Colon (tissue), 2 donors: ENCODE results near the gene TLE1.

Experiments
- FAIRE-seq: peaks from 2 replicates; lab custom pipeline; 2012; peaks lifted over from hg19 to GRCh38; lab: Jason Lieb, UNC
- donor health status: control.
- donor health status: control.

Gene TLE1

GRCh38 chr9:81543695-81544094, 145.7 kb downstream of the TLE1 start:
- FAIRE-seq, result no peak

DNA sequence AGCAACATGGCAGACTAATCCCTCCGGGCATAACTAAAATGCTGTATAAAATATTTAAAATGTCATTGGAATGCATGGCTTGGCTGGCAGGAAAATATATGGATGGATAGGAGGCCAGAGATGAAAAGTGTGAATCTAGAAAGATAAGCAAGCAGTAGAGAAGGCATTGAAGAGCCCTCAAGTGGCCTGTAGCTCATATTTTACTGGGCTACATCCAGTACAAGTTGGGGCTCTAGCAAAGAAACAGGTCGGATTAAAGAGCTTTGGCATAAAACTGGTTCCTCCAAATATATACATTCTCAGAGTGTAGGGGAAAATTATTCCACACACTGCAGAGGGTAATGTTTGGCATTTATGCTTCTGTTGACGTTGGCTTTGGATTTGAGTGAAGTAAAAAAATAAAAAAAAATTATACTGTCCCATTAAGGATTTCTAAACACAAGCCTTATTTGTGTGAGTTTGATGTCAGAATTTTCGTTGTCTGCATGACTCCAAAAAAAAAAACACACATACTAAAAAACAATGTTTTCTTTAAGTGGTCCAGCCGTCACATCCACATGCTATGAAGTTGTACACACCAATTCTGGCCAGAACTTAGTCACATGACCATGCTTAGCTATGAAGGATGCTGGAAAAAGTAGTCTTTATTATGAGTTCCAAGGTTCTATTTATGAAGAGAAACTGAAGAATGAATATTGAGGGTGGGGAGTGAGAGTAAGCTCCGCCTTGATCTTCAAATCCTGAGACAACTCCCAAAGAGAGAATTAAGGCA, 147.0 kb downstream of the TLE1 start:
- FAIRE-seq, result no peak

GRCh38 chr9:81540142-81540710, 149.1 kb downstream of the TLE1 start:
- no peak for FAIRE-seq

DNA sequence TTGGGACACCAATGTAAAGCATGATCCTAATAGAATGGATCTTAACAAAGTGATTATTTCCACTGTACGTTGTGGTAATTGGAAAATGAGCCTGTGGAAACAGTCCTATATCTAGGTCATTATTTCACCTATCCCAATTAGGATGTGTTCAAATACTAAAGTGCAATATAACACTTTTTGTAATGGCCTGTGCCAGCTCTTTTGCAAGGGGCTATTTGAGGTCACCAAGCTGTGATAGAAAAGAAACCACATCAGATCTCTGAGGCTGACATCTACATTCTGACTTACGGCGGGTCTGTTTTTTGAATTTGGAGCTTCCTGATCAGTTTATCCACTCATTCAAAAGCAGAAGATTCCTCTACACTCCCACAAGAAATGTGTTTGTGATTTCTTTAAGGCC, 150.0 kb downstream of the TLE1 start:
- FAIRE-seq, result no peak

DNA sequence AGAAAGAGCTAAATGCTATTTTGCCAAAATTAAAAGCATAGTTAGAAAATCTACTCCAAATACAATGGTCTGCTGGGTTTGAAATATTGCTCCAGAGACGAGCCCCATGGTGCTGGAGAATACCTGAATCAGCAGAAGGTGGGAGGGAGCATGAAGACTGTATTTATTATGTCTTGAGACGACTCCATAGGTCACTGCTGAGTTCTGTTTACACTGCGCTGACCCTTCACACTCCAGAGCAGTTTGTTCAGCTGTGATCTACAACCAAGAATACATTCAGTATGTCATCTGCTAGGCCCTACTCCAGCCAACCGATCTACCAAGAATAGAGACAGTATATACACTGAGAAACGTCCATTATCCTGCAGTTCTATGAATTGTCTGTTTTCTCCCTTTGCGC, 150.5 kb downstream of the TLE1 start:
- FAIRE-seq, result no peak

DNA sequence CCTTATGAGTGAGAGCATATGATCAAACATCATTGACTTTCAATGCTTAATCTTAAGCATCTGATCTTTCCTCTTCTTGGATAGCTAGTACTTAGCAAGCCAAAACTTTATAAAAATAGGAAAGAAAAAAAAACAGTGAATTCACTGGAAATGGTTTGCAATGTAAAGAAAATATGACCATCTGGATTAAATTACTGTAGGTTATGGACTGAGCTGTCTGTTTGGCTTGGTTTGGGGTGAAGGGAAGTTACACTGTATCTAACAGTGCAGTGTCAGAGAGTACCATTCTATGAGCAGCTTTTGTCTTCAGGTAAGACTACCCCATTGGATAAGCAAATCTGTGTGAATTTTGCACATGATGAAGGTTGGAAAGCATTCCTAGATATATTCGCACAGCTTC, 151.4 kb downstream of the TLE1 start:
- FAIRE-seq, result no peak

- FAIRE-seq, result no peak
These were observed 152.9 kb downstream of the TLE1 start for GRCh38 chr9:81536242-81537025.

DNA sequence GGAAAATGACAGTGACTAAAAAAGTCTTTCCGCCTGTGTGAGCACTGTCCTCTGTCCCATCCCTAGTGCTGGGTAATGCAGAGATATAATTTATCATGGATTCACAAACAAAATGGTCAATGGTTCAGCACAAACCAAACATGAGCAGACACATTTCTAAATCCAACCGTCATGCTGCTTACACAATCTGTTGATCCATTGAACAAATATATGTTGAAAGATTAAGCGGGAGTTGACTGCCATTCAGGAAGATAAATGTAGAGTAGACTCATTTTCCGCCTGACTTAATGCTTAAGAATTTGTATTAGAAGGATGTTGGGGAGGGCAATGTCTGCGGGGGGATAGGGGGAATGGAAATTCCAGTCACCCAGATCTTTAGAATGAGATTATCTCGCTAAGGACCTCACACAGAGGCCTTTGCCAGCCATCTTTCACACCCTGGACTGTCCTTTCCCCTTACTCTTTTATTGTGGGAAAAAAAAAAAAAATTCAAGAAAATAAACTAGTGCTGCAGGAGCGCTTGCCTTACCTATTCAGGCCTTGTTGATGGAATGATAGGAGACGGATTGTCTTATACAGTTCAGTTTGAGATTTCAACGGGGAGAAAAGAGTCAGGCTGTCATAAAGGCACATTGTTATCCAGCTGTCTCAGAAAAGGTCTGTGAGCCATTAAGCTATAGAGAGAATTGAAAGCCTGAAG, 153.7 kb downstream of the TLE1 start:
- no peak for FAIRE-seq

- no peak for FAIRE-seq
These were observed 155.0 kb downstream of the TLE1 start for GRCh38 chr9:81534138-81534875.
